ENCODE measurements around the gene ADCYAP1R1.

GRCh38 chr7:31126976-31127375 lies 74.9 kb downstream of the ADCYAP1R1 start:
- no peak for TF ChIP-seq POLR2A (IDR thresholded peaks at IDR 0.05)
- peak in 1 of 4 experiments; percentile 3 for TF ChIP-seq CTCF (IDR thresholded peaks at IDR 0.05)
- TF ChIP-seq POLR2AphosphoS5 (IDR thresholded peaks at IDR 0.05), result no peak

Measured in gastroesophageal sphincter (tissue), 3 donors.